ENCODE measurements around the gene EDA.

DNA sequence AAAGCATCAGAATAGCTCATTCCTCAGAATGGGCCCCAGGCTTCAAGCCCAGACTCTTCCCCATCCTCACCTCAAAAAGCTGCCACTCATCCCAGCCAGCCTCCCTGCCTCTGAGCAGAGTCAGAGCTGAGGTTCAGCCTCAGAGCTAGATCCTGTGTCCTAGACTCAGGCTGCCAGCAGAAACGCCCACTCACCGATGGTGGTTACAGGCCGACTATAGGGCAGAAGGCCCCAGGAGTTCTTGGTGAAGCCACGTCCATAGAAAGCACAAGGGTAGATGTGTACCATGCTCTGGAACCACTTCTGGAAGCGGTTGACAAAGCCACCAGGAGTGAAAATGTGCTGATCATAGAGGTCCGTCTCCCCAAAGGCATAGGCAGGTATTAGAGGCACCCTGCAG lies 426.1 kb downstream of the EDA start:
- TF ChIP-seq, protein P1, sequence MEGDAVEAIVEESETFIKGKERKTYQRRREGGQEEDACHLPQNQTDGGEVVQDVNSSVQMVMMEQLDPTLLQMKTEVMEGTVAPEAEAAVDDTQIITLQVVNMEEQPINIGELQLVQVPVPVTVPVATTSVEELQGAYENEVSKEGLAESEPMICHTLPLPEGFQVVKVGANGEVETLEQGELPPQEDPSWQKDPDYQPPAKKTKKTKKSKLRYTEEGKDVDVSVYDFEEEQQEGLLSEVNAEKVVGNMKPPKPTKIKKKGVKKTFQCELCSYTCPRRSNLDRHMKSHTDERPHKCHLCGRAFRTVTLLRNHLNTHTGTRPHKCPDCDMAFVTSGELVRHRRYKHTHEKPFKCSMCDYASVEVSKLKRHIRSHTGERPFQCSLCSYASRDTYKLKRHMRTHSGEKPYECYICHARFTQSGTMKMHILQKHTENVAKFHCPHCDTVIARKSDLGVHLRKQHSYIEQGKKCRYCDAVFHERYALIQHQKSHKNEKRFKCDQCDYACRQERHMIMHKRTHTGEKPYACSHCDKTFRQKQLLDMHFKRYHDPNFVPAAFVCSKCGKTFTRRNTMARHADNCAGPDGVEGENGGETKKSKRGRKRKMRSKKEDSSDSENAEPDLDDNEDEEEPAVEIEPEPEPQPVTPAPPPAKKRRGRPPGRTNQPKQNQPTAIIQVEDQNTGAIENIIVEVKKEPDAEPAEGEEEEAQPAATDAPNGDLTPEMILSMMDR (IDR thresholded peaks at IDR 0.05), result no peak
- TF ChIP-seq EZH2 (IDR thresholded peaks at IDR 0.05; ENCODE audit: borderline replicate concordance, insufficient read depth, low read depth, low read length, poor library complexity, severe bottlenecking), result no peak
